H1 (cell line): ENCODE data around the gene C11orf42. TPM values are rescaled to one million over a fixed set of nuclear protein-coding genes. Genes with fewer than 3 reads are reported as not detected.

Experiments used
- EP300 ChIP-seq, 2 experiments: IDR thresholded peaks; 1 replicate in 1 of 2; 2 replicates in 1 of 2; pipeline ENCODE4 v1.6.1; 2011 to 2012; ENCODE audit warnings: low read depth in 2 of 2, low read length in 2 of 2, mild to moderate bottlenecking in 2 of 2, borderline replicate concordance in 1 of 2, inconsistent platforms in 1 of 2, moderate library complexity in 1 of 2
- SP1 ChIP-seq: IDR thresholded peaks from 2 replicates; pipeline ENCODE4 v1.6.1; 2011; ENCODE audit warnings: low read depth, low read length
- TBP ChIP-seq: IDR thresholded peaks from 2 replicates; pipeline ENCODE4 v1.6.1; 2011; ENCODE audit warnings: low read depth, low read length, improper control_type of control experiment
- TEAD4 ChIP-seq: IDR thresholded peaks from 2 replicates; pipeline ENCODE4 v1.6.1; 2012; ENCODE audit warnings: low read depth, low read length, inconsistent platforms, mixed read lengths
- polyA plus RNA-seq, 7 experiments: library from polyadenylated mRNA; depleted of rRNA in 3 of 7; stranded (reverse) in 5 of 7; unstranded in 2 of 7; fragments of >200 nt in 5 of 7; fragments of 200-250 nt in 2 of 7; gene quantifications; 1 replicate in 5 of 7; 2 replicates in 1 of 7; 4 replicates in 1 of 7; pipeline versions ENCODE4 v1.2.1 to v1.2.3, GENCODE V29; 2011 to 2013; ENCODE audit warnings: missing spikeins in 2 of 7, mixed read lengths in 2 of 7
- total RNA-seq: library from RNA; stranded (reverse); fragmentation: NEBNext Ultra II Directional; extraction: Animal tissue kit (Norgen Biotek cat#: 25700); gene quantifications from 2 replicates; pipeline ENCODE4 v1.2.1, GENCODE V29; 2021

The C11orf42 gene
- total and polyA plus RNA-seq, 2 of the 8 experiments (the other 6 are each of a cell fraction or from before 2014, with no cell fraction given): not detected

DNA sequence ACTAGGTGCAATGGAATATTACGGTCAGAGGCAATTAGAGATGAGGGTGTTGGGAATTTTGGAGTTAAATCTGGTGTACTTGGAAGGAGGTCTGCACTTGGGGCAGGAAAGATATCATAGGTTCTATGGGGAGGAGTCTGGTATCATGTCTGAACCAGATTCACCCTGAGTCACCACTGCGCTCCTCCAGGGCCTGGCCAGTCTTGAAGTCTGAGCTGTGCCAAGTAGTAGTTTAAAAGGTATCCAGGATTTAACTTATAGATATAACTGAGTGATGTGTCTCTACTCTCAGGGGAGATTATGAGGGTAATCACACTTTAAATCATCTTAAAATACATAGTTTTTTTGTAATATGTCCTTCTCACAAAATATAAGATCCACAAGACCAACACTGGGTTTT lies 40.2 kb downstream of the C11orf42 start (continued):
- TF ChIP-seq TEAD4 (no peak), SP1 (no peak), TBP (no peak), EP300 (IDR thresholded peaks at IDR 0.05; ENCODE audit: borderline replicate concordance in 1 of 2, low read depth in 2 of 2, low read length in 2 of 2) (no peak)
